Hepatocyte (in vitro differentiated cells): ENCODE data around the gene HAAO.

ENCODE experiments used
- CTCF ChIP-seq: fragments of 200-600 bp; sonication (generic); IDR thresholded peaks from 2 replicates; pipeline ENCODE4 v1.5.1; 2016; ENCODE audit warnings: antibody characterized with exemption, mild to moderate bottlenecking; ENCODE audit not compliant: poor library complexity
- EZH2 ChIP-seq: fragments of 200-600 bp; sonication (generic); IDR thresholded peaks from 2 replicates; pipeline ENCODE4 v1.6.1; 2016; ENCODE audit warnings: antibody characterized with exemption, mild to moderate bottlenecking, borderline replicate concordance
- EZH2phosphoT487 ChIP-seq: fragments of 200-600 bp; sonication (generic); IDR thresholded peaks from one replicate; pipeline ENCODE4 v1.6.1; 2018; ENCODE audit warnings: antibody characterized with exemption, mild to moderate bottlenecking, low read depth, moderate library complexity; ENCODE audit not compliant: unreplicated experiment, severe bottlenecking

- TF ChIP-seq CTCF: no peak
- TF ChIP-seq EZH2: no peak
- TF ChIP-seq EZH2phosphoT487: no peak
These were observed 2.6 kb downstream of the HAAO start for GRCh38 chr2:42789751-42790150.
